ENCODE results near the gene ZNF189. TPM values are rescaled to one million over a fixed set of nuclear protein-coding genes. Genes with fewer than 3 reads are reported as not detected.

ZNF189 gene
- total RNA-seq, 1 donor from 2014 or later: 23.7 TPM

- peak; percentile 79 for DNase-seq (ENCODE audit: low read depth)
These were observed 50.5 kb downstream of the ZNF189 start for GRCh38 chr9:101449071-101449721.

- no peak for DNase-seq (ENCODE audit: low read depth)
These were observed 52.3 kb downstream of the ZNF189 start for GRCh38 chr9:101450931-101451330.

- no peak for DNase-seq (ENCODE audit: low read depth)
These were observed 52.8 kb downstream of the ZNF189 start for GRCh38 chr9:101451498-101451897.

- no peak for DNase-seq (ENCODE audit: low read depth)
These were observed 55.3 kb downstream of the ZNF189 start for GRCh38 chr9:101453776-101454570.

GRCh38 chr9:101455656-101456240, 57.1 kb downstream of the ZNF189 start:
- no peak for DNase-seq (ENCODE audit: low read depth)

- no peak for DNase-seq (ENCODE audit: low read depth)
These were observed 58.4 kb downstream of the ZNF189 start for GRCh38 chr9:101457003-101457402.

GRCh38 chr9:101458963-101459631, 60.4 kb downstream of the ZNF189 start:
- peak; percentile 83 for DNase-seq (ENCODE audit: low read depth)

Other genes starting within 250 kb of the ZNF189 start
- gene BAAT, start 13.8 kb upstream of the ZNF189 start, total RNA-seq: 0.37 and 1.8 TPM in 2 replicates
- 15.8 and 20.2 TPM in 2 replicates for gene MRPL50, start 233 bp upstream of the ZNF189 start, total RNA-seq
- not detected in 2 replicates for gene ALDOB, start 36.9 kb downstream of the ZNF189 start, total RNA-seq
- 28.8 and 30.3 TPM in 2 replicates for gene RNF20, start 135.0 kb downstream of the ZNF189 start, total RNA-seq
- not detected in 2 replicates for gene PPP3R2, start 196.1 kb downstream of the ZNF189 start, total RNA-seq

Measured in myocyte (in vitro differentiated cells).